ENCODE measurements around the gene FBXW11.

FBXW11 gene

GRCh38 chr5:171956887-171957495, 49.4 kb downstream of the FBXW11 start:
- no peak for DNase-seq (ENCODE audit: extremely low read depth, insufficient read length)
- Histone ChIP-seq H3K4me3 (replicated peaks; ENCODE audit: low read depth, low read length) (no peak overlapping the region), H3K27me3 (replicated peaks; ENCODE audit: control insufficient read depth, insufficient read depth, low read length) (no peaks in the 10 kb centered on the region), H3K36me3 (ENCODE audit: control insufficient read depth, insufficient read depth, low read length) (peaks cover 2% of the 10 kb centered on the region)
- no peak for TF ChIP-seq CTCF (IDR thresholded peaks at IDR 0.05; ENCODE audit: insufficient read depth, low read length, poor library complexity, severe bottlenecking)

- no peaks in the 10 kb centered on the region for H3K27me3 ChIP-seq (replicated peaks; ENCODE audit: control insufficient read depth, insufficient read depth, low read length)
- H3K4me3 ChIP-seq (replicated peaks; ENCODE audit: low read depth, low read length) = no peak overlapping the region
- DNase-seq (ENCODE audit: extremely low read depth, insufficient read length) = no peak
Observed at GRCh38 chr5:171956314-171956713, 50.1 kb downstream of the FBXW11 start.

GRCh38 chr5:171955761-171956160, 50.7 kb downstream of the FBXW11 start:
- no peaks in the 10 kb centered on the region for H3K27me3 ChIP-seq (replicated peaks; ENCODE audit: control insufficient read depth, insufficient read depth, low read length)
- peaks cover 2% of the 10 kb centered on the region for H3K36me3 ChIP-seq (ENCODE audit: control insufficient read depth, insufficient read depth, low read length)
- TF ChIP-seq CTCF (IDR thresholded peaks at IDR 0.05; ENCODE audit: insufficient read depth, low read length, poor library complexity, severe bottlenecking) = no peak
- H3K4me3 ChIP-seq (replicated peaks; ENCODE audit: low read depth, low read length) = no peak overlapping the region
- DNase-seq (ENCODE audit: extremely low read depth, insufficient read length) = no peak

More at GRCh38 chr5:171956314-171956713, 50.1 kb downstream of the FBXW11 start:
- no peak for TF ChIP-seq CTCF (IDR thresholded peaks at IDR 0.05; ENCODE audit: insufficient read depth, low read length, poor library complexity, severe bottlenecking)
- peaks cover 2% of the 10 kb centered on the region for H3K36me3 ChIP-seq (ENCODE audit: control insufficient read depth, insufficient read depth, low read length)

DNA sequence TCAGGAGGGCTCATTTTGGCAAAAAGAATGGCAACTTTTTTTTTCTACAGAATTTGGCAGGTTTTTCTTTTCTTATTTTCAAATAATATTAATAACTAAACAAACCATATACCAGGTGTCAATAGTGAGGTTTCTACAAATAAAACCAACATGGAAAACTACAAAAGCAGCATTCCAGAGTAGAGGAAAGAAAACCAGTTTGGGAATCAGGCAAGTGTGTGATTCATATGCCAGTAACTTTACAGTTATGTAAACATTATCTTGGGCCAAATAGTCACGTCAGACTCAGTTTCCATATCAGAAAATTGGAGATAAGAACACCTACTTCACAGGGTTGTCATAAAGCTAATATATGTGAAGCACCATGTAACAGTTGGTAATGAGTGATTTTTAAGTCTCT, 51.7 kb downstream of the FBXW11 start:
- DNase-seq (ENCODE audit: extremely low read depth, insufficient read length) = no peak
- Histone ChIP-seq H3K36me3 (ENCODE audit: control insufficient read depth, insufficient read depth, low read length) (no peaks in the 10 kb centered on the region; the same call in none of the 2 replicates), H3K27me3 (replicated peaks; ENCODE audit: control insufficient read depth, insufficient read depth, low read length) (no peaks in the 10 kb centered on the region), H3K4me3 (replicated peaks; ENCODE audit: low read depth, low read length) (no peak overlapping the region)
- TF ChIP-seq CTCF (IDR thresholded peaks at IDR 0.05; ENCODE audit: insufficient read depth, low read length, poor library complexity, severe bottlenecking) = no peak

DNA sequence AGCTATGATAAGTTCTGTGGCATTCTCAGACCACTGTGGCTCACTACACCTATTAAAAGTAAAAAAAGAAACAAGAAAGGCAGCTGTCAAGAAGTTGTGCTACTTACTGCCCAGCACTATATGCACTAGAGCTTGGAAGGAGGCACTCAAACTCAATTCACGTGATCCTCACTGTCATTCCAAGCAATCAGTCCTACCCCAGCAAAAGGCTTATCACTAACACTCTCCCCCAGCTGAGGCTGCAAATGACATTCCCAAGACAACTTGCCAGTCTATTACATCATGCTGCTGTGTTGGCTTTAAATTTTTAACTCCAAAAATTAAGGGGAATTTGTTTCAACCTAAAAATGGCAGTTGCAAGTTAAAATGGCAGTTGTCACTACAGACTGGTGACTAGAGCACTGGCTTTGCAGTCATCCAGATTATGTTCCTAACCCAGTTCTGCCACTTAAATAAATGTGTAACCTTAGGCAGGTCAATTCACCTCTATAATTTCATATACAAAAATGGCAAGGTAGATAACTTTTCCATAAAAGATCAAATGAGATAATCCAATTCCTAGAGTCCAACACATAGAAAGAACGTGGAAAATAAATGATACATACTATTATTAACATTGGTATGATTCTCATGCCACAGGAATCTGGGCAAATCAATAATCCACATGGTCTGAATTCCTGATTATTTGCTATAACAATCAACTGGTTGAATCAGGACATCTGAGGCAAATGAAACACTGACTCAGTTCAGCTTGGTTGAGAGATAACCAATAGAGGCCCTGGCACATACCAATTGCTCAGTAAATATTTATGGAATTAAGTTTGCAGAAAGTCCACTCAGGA, 52.4 kb downstream of the FBXW11 start:
- TF ChIP-seq CTCF (IDR thresholded peaks at IDR 0.05; ENCODE audit: insufficient read depth, low read length, poor library complexity, severe bottlenecking) = no peak
- no peak overlapping the region for H3K4me3 ChIP-seq (replicated peaks; ENCODE audit: low read depth, low read length)
- DNase-seq (ENCODE audit: extremely low read depth, insufficient read length) = no peak
- no peaks in the 10 kb centered on the region; the same call in none of the 2 replicates for H3K36me3 ChIP-seq (ENCODE audit: control insufficient read depth, insufficient read depth, low read length)
- no peaks in the 10 kb centered on the region for H3K27me3 ChIP-seq (replicated peaks; ENCODE audit: control insufficient read depth, insufficient read depth, low read length)

All from GM06990 (cell line).